DND-41 (cell line): ENCODE measurements around the gene MAP3K14.

Experiments used
- CTCF ChIP-seq: IDR thresholded peaks from 2 replicates; pipeline ENCODE4 v1.5.1; 2012; ENCODE audit warnings: borderline replicate concordance, low read length, moderate library complexity, mild to moderate bottlenecking; ENCODE audit not compliant: poor library complexity, severe bottlenecking; ENCODE audit errors: extremely low read depth
- EZH2 ChIP-seq: IDR thresholded peaks from 3 replicates; pipeline ENCODE4 v1.6.1; 2012; ENCODE audit warnings: borderline replicate concordance, low read depth, mild to moderate bottlenecking, moderate library complexity, low read length, inconsistent platforms; ENCODE audit not compliant: severe bottlenecking

DNA sequence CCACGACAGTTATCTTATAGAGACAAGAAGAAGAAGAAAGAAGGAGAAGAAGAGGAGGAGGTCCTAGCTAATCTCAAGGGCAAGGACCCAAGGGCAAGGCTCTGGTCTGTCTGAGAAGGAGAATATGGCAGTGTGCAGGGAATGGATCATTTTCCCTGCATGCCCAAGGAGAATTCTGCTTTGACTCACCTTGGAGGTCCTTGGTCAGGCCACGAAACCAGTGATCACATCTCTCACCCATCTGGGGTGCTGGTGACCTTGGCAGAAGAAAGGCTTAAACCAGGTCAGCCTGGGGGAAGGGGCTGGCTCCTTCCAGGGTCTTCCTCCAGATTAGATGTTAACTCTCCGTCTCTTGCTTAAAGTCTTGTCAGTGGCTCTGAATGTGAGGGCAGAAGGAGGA, 96.7 kb downstream of the MAP3K14 start:
- no peak for TF ChIP-seq CTCF
- no peak for TF ChIP-seq EZH2
